ENCODE results near the gene COX5A. TPM values are rescaled to one million over a fixed set of nuclear protein-coding genes. Genes with fewer than 3 reads are reported as not detected.

Gene COX5A
- total and polyA plus RNA-seq, 2 of the 13 experiments (the other 11 are each of a cell fraction or from before 2014, with no cell fraction given), result 158 to 218 TPM

- TF ChIP-seq CEBPZ (IDR thresholded peaks at IDR 0.05; ENCODE audit: low read length), result no peak
- no peak for TF ChIP-seq ZNF7 (CRISPR knock-in tag; IDR thresholded peaks at IDR 0.05)
- no peak for TF ChIP-seq ATF6 (CRISPR knock-in tag; conservative IDR thresholded peaks at IDR 0.05)
- peak; percentile 62; the same call in 1 of the 2 replicates for TF ChIP-seq SNAPC4 (CRISPR knock-in tag; IDR thresholded peaks at IDR 0.05)
- no peak for TF ChIP-seq ZNF792 (CRISPR knock-in tag; IDR thresholded peaks at IDR 0.05)
- TF ChIP-seq ZNF281 (CRISPR knock-in tag; IDR thresholded peaks at IDR 0.05; ENCODE audit: borderline replicate concordance), result no peak
- TF ChIP-seq ZFYVE20 (CRISPR knock-in tag; IDR thresholded peaks at IDR 0.05; ENCODE audit: borderline replicate concordance, low read depth), result no peak
- peak; percentile 77 for TF ChIP-seq KLF6 (CRISPR knock-in tag; IDR thresholded peaks at IDR 0.05)
- no peak for TF ChIP-seq RFXAP (CRISPR knock-in tag; IDR thresholded peaks at IDR 0.05; ENCODE audit: borderline replicate concordance)
- TF ChIP-seq ZBTB38 (CRISPR knock-in tag; IDR thresholded peaks at IDR 0.05), result no peak
- TF ChIP-seq ZNF605 (CRISPR knock-in tag; IDR thresholded peaks at IDR 0.05), result no peak
- TF ChIP-seq ZXDC (CRISPR knock-in tag; IDR thresholded peaks at IDR 0.05), result no peak
Observed at GRCh38 chr15:74873036-74873755, 64.7 kb downstream of the COX5A start, which contains the start of gene SCAMP2 (continued).

All from HepG2 (cell line).